Testis (tissue), 3 donors: ENCODE measurements around the gene ARHGAP22. TPM values are rescaled to one million over a fixed set of nuclear protein-coding genes. Genes with fewer than 3 reads are reported as not detected.

ENCODE experiments used
- DNase-seq: peaks from one replicate; pipeline ENCODE4 v3.0.0-alpha.2; 2019
- H3K27ac ChIP-seq, 2 donors: fragments of 200-600 bp; sonication (generic); one replicate each; pipeline ENCODE4 v1.5.1; 2019
- H3K27me3 ChIP-seq: fragments of 200-600 bp; sonication (generic); one replicate; pipeline ENCODE4 v1.5.1; 2019
- H3K36me3 ChIP-seq: fragments of 200-600 bp; sonication (generic); one replicate; pipeline ENCODE4 v1.5.1; 2017; ENCODE audit warnings: low read depth; ENCODE audit errors: missing control alignments
- H3K4me1 ChIP-seq: fragments of 200-600 bp; sonication (generic); one replicate; pipeline ENCODE4 v1.5.1; 2019
- H3K4me3 ChIP-seq, 2 donors: fragments of 200-600 bp; sonication (generic); one replicate each; pipeline ENCODE4 v1.5.1; 2017 to 2019
- H3K9me3 ChIP-seq: fragments of 200-600 bp; sonication (generic); one replicate; pipeline ENCODE4 v1.5.1; 2017
- CTCF ChIP-seq, 3 experiments: fragments of 450-650 bp in 2 of 3; fragments of 200-600 bp in 1 of 3; sonication (generic) in 1 of 3; IDR thresholded peaks; one replicate each; pipeline ENCODE4 v1.5.1; 2016 to 2019; ENCODE audit warnings: antibody characterized with exemption in 3 of 3, mild to moderate bottlenecking in 2 of 3, moderate library complexity in 1 of 3
- POLR2A ChIP-seq: fragments of 450-650 bp; IDR thresholded peaks from one replicate; pipeline ENCODE4 v1.6.1; 2017; ENCODE audit warnings: antibody characterized with exemption, mild to moderate bottlenecking, moderate library complexity
- WGBS, 2 donors: methylation state at CpG; one replicate each; pipeline ENCODE4 v1.1.5; 2018; 5-methylcytosine and 5-hydroxymethylcytosine counted together
- intact Hi-C: fragments of 100-400 bp; cut with DNase I; formaldehyde crosslinking; loops from one replicate; pipeline ENCODE4 v1.15.1; 2023; ENCODE audit warnings: low total_unique reads
- polyA plus RNA-seq: library from polyadenylated mRNA; stranded (reverse); fragments of 350-450 nt; fragmentation: Illumina TruSeq; extraction: RNeasy Lipid Tissue Mini Kit (QIAGEN cat#74804); gene quantifications from one replicate; pipeline ENCODE4 v1.2.3, GENCODE V29; 2014; ENCODE audit warnings: low read depth, low replicate concordance; ENCODE audit not compliant: insufficient read depth
- total RNA-seq, 2 donors: library from RNA; depleted of rRNA; stranded (reverse); fragments of >200 nt; gene quantifications; one replicate each; pipeline ENCODE4 v1.2.3, GENCODE V29; 2016

The ARHGAP22 gene
- total and polyA plus RNA-seq, 3 donors from 2014 or later, result 6.2 to 11.9 (median 8.8) TPM

DNA sequence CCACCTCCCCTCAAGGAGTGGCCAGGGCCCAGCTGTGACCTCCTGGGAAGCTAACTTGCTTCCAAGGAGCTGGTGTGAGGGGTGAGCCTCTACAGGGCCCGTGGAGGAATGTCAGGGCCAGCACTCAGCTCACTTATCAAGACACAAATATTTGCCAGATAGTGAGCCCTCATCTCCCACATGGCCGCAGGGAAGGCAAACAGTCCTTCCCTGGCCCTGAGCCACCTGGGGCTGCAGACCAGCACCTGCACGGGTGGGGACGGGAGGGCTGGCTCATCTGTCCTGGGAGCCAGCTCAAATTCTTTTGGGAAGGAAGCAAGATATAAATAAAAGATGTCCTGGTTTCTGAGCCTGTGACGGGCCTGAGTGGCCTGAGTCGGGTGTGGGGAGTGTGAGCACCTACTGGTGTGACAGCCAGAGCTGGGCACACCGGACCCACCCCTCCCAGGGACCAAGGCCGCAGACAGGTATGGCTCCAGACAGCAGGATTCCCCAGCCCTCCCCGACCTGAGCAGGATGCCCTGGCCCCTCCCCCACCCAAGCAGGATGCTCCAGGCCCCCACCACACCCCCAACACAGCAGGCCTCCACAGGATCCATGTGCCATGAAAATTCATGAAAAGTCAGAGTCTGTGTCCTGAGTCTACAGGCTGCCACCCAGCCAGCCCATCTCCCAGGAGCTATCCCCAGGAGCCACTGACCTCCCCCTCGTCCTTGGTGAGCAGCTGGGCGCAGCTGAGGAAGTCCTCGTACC is 150.4 kb downstream of the ARHGAP22 start:
- intact Hi-C loops, result no loop called here
- H3K4me1 ChIP-seq, result peaks cover 26% of the 10 kb centered on the region
- no peaks in the 10 kb centered on the region for H3K27me3 ChIP-seq
- no peak for TF ChIP-seq POLR2A
- TF ChIP-seq CTCF (IDR thresholded peaks at IDR 0.05), result no peak
- WGBS, 2 donors, result 47 to 74% methylated on average over 8 to 12 of the region's 12 CpGs
- H3K36me3 ChIP-seq, result no peaks in the 10 kb centered on the region
- no peak overlapping the region for H3K27ac ChIP-seq
- no peak overlapping the region for H3K4me3 ChIP-seq
- H3K9me3 ChIP-seq, result no peaks in the 10 kb centered on the region
- no peak for DNase-seq

- H3K9me3 ChIP-seq, result no peaks in the 10 kb centered on the region
- H3K27me3 ChIP-seq, result no peaks in the 10 kb centered on the region
- no peaks in the 10 kb centered on the region for H3K36me3 ChIP-seq
- no peak for DNase-seq
- H3K4me3 ChIP-seq, result no peak overlapping the region
- TF ChIP-seq CTCF (IDR thresholded peaks at IDR 0.05) (no peak), POLR2A (no peak)
- H3K4me1 ChIP-seq, result peaks cover 26% of the 10 kb centered on the region
- no peak overlapping the region for H3K27ac ChIP-seq
- 69 to 82% methylated on average over 14 to 19 of the region's 19 CpGs for WGBS, 2 donors
- intact Hi-C loops, result no loop called here
Observed at GRCh38 chr10:48453451-48454301, 151.2 kb downstream of the ARHGAP22 start.

GRCh38 chr10:48452879-48453412 is 151.9 kb downstream of the ARHGAP22 start:
- intact Hi-C loops, result no loop called here
- H3K27ac ChIP-seq, result no peak overlapping the region
- H3K36me3 ChIP-seq, result no peaks in the 10 kb centered on the region
- H3K4me1 ChIP-seq, result peaks cover 26% of the 10 kb centered on the region
- no peaks in the 10 kb centered on the region for H3K9me3 ChIP-seq
- no peak overlapping the region for H3K4me3 ChIP-seq
- 61 to 85% methylated on average over 6 of the region's 6 CpGs for WGBS, 2 donors
- no peaks in the 10 kb centered on the region for H3K27me3 ChIP-seq
- TF ChIP-seq POLR2A (no peak), CTCF (IDR thresholded peaks at IDR 0.05) (no peak)
- no peak for DNase-seq

DNA sequence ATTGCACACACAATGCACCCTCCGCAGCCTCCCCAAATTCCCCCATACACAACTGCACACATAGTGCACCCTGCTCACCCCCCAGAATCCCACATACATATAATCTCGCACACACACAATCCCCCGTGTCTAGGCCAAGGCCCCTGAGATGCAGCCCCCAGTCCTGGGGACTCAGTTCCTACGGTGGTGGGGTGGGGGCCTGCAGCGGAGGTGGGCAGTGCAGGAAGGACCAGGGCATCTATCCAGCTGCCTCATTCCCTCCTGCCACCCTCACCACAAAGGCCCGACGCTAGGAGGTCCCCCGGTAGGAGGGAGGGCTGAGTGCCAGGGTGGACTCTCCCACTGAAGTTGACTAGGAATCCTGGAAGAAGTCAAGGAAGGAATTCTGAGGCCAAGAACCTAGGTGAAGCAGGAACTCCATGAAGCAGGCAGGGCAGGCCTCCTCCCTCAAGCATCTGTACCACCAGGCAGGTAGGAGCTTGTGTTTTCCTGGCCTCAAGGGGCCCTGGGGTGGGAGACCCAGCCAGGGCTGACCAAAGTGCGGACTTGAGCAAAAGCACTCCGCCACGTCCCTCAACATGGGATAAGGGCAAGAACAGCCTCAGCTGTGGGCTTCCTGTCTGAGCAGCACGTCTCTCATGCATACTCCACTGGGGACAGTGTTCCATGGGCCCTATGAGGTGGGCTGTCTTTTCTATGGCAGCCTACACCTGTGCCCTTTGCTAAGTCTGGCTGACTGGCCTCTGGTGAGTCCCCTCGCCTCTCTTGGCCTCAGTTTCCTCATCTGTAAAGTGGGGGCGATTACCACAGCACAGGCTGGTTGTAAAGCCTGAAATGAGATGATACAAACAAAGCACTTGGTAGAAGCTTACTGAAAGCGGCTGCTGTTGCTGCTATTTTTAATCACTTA is 152.6 kb downstream of the ARHGAP22 start:
- intact Hi-C loops, result no loop called here
- Histone ChIP-seq H3K9me3 (no peaks in the 10 kb centered on the region), H3K27ac (no peak overlapping the region), H3K36me3 (no peaks in the 10 kb centered on the region), H3K4me3 (no peak overlapping the region), H3K4me1 (peaks cover 26% of the 10 kb centered on the region), H3K27me3 (no peaks in the 10 kb centered on the region)
- WGBS, 2 donors, result 70 to 78% methylated on average over 9 to 15 of the region's 15 CpGs
- no peak for DNase-seq
- no peak for TF ChIP-seq POLR2A
- no peak for TF ChIP-seq CTCF (IDR thresholded peaks at IDR 0.05)
